AG08396 (cell line): ENCODE data around the gene ADGRB3.
"Not testable (repeated sequence)": the region's sequence is repeated elsewhere in the genome, so short reads cannot be mapped to it uniquely, and the experiment has no call there.

ENCODE experiments used
- DNase-seq: peaks from one replicate; pipeline ENCODE4 v3.0.0; 2012; ENCODE audit warnings: low spot score, mixed read lengths

ADGRB3 gene

GRCh38 chr6:69044534-69044933 is 409.5 kb downstream of the ADGRB3 start:
- DNase-seq, result no peak

GRCh38 chr6:69059413-69059812 is 424.3 kb downstream of the ADGRB3 start:
- no peak for DNase-seq

GRCh38 chr6:69061066-69061465 is 426.0 kb downstream of the ADGRB3 start:
- no peak for DNase-seq

- DNase-seq, result no peak
These were observed 428.3 kb downstream of the ADGRB3 start for GRCh38 chr6:69063401-69063800.

- no peak for DNase-seq
These were observed 429.1 kb downstream of the ADGRB3 start for GRCh38 chr6:69064226-69064625.

GRCh38 chr6:69069881-69070280 is 434.8 kb downstream of the ADGRB3 start:
- no peak for DNase-seq

- DNase-seq, result no peak
These were observed 437.7 kb downstream of the ADGRB3 start for GRCh38 chr6:69072796-69073195.

- no peak for DNase-seq
These were observed 449.8 kb downstream of the ADGRB3 start for GRCh38 chr6:69084746-69085335.

GRCh38 chr6:69086689-69087088 is 451.6 kb downstream of the ADGRB3 start:
- no peak for DNase-seq

- DNase-seq, result no peak
These were observed 454.5 kb downstream of the ADGRB3 start for GRCh38 chr6:69089539-69089938.

GRCh38 chr6:69090132-69090531 is 455.1 kb downstream of the ADGRB3 start:
- DNase-seq, result peak; percentile 11

- DNase-seq, result no peak
These were observed 461.6 kb downstream of the ADGRB3 start for GRCh38 chr6:69096681-69097080.

GRCh38 chr6:69097948-69098347 is 462.9 kb downstream of the ADGRB3 start:
- DNase-seq, result no peak

GRCh38 chr6:69098910-69099309 is 463.8 kb downstream of the ADGRB3 start:
- no peak for DNase-seq

- DNase-seq, result no peak
These were observed 465.7 kb downstream of the ADGRB3 start for GRCh38 chr6:69100772-69101171.

- no peak for DNase-seq
These were observed 467.3 kb downstream of the ADGRB3 start for GRCh38 chr6:69102416-69102815.

- no peak for DNase-seq
These were observed 470.2 kb downstream of the ADGRB3 start for GRCh38 chr6:69105288-69105687.

- no peak for DNase-seq
These were observed 471.4 kb downstream of the ADGRB3 start for GRCh38 chr6:69106511-69106910.

GRCh38 chr6:69111301-69111700 is 476.2 kb downstream of the ADGRB3 start:
- DNase-seq, result no peak

- DNase-seq, result no peak
These were observed 481.6 kb downstream of the ADGRB3 start for GRCh38 chr6:69116658-69117057.

- not testable (repeated sequence) for DNase-seq
These were observed 486.7 kb downstream of the ADGRB3 start for GRCh38 chr6:69121461-69122406.

GRCh38 chr6:69122407-69122773 is 487.3 kb downstream of the ADGRB3 start:
- no peak for DNase-seq

- DNase-seq, result no peak
These were observed 493.3 kb downstream of the ADGRB3 start for GRCh38 chr6:69128411-69128810.

GRCh38 chr6:69129046-69129445 is 494.0 kb downstream of the ADGRB3 start:
- DNase-seq, result peak; percentile 6
